ENCODE data around the gene TANC1. TPM values are rescaled to one million over a fixed set of nuclear protein-coding genes. Genes with fewer than 3 reads are reported as not detected.

Gene TANC1
- total RNA-seq, 2 donors from 2014 or later = 2.9 to 9.5 TPM

DNA sequence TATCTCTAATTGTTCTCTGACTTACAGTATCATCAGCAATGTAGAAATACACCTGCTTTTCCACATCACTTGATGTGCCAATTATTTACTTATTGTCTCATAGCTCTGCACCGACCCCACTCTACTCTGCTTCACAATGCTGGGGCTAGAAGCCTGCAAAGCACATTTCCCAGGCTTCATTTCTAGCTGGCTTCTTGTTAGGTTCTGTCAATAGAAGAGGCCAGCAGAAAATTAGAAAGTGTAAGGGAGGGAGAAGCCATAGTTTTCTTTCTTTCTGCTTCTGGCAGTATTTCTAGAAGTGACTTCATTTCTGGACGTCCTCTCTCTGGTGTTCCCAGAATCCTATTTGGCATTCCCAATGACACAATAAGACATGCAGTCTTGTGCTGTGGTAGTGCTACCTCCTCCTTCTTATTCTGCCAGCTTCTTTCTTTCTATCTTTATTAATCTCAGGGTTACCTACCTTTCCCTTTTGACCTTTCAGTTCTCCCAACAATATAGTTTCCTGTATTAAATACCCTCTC, 12.5 kb upstream of the TANC1 start:
- Histone ChIP-seq H3K9me3 (ENCODE audit: control insufficient read depth, low read length) (no peaks in the 10 kb centered on the region), H3K27ac (ENCODE audit: low read depth, low read length) (no peak overlapping the region), H3K4me1 (ENCODE audit: control insufficient read depth, insufficient read depth, low read length) (no peaks in the 10 kb centered on the region), H3K36me3 (ENCODE audit: control insufficient read depth, insufficient read depth, low read length) (no peaks in the 10 kb centered on the region), H3K4me3 (ENCODE audit: low read length) (no peak overlapping the region), H3K9ac (ENCODE audit: extremely low read depth, low read length, poor library complexity, severe bottlenecking) (no peak overlapping the region), H3K27me3 (ENCODE audit: control insufficient read depth, insufficient read depth, low read length, poor library complexity, severe bottlenecking) (no peaks in the 10 kb centered on the region)
- no peak overlapping the region for H3K4me3 Mint-ChIP-seq
- 91 to 100% methylated on average over 1 to 2 of the region's 2 CpGs for WGBS, 2 experiments (ENCODE audit: insufficient coverage in 1 of 2, insufficient read length in 1 of 2)
- DNase-seq = no peak
- no peak overlapping the region for H3K27ac Mint-ChIP-seq
- TF ChIP-seq, protein P1, sequence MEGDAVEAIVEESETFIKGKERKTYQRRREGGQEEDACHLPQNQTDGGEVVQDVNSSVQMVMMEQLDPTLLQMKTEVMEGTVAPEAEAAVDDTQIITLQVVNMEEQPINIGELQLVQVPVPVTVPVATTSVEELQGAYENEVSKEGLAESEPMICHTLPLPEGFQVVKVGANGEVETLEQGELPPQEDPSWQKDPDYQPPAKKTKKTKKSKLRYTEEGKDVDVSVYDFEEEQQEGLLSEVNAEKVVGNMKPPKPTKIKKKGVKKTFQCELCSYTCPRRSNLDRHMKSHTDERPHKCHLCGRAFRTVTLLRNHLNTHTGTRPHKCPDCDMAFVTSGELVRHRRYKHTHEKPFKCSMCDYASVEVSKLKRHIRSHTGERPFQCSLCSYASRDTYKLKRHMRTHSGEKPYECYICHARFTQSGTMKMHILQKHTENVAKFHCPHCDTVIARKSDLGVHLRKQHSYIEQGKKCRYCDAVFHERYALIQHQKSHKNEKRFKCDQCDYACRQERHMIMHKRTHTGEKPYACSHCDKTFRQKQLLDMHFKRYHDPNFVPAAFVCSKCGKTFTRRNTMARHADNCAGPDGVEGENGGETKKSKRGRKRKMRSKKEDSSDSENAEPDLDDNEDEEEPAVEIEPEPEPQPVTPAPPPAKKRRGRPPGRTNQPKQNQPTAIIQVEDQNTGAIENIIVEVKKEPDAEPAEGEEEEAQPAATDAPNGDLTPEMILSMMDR (conservative IDR thresholded peaks at IDR 0.05) = no peak
- H3K27me3 Mint-ChIP-seq (ENCODE audit: insufficient read depth) = peaks cover 49% of the 10 kb centered on the region
- peaks cover 3% of the 10 kb centered on the region for H3K4me1 Mint-ChIP-seq
- H3K9me3 Mint-ChIP-seq = peaks cover 3% of the 10 kb centered on the region
- H3K36me3 Mint-ChIP-seq (ENCODE audit: low read depth) = no peaks in the 10 kb centered on the region

DNA sequence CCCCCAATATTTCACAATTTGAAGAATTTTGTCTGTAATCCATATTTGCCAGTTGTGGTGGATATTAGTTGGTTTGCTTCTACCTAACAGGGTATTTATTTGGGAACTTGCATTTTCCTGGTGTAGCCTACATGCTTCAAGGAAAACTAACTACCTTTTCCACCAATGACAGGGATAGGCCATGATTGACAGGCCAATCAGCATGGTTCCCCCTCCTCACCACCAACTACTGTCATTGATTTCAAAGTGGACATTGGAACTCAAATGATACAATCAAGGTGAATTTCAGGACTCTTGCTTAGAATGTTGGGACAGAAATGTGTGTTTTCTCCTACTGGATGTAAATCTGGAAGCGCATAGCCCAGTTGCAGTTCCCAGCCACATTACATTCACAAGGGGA, 10.1 kb upstream of the TANC1 start:
- H3K27ac Mint-ChIP-seq = no peak overlapping the region
- no peaks in the 10 kb centered on the region for H3K27me3 ChIP-seq (ENCODE audit: control insufficient read depth, insufficient read depth, low read length, poor library complexity, severe bottlenecking)
- no peak overlapping the region for H3K4me3 Mint-ChIP-seq
- H3K36me3 Mint-ChIP-seq (ENCODE audit: low read depth) = no peaks in the 10 kb centered on the region
- peaks cover 10% of the 10 kb centered on the region for H3K4me1 Mint-ChIP-seq
- TF ChIP-seq, protein P1 (conservative IDR thresholded peaks at IDR 0.05) = no peak
- H3K27me3 Mint-ChIP-seq (ENCODE audit: insufficient read depth) = peaks cover 55% of the 10 kb centered on the region
- H3K9ac ChIP-seq (ENCODE audit: extremely low read depth, low read length, poor library complexity, severe bottlenecking) = no peak overlapping the region
- WGBS, 2 experiments (ENCODE audit: insufficient coverage in 1 of 2, insufficient read length in 1 of 2) = 93% methylated on average over 1 of the region's 1 CpG; no CpG with 5 or more reads in 1 of the 2 experiments
- H3K9me3 Mint-ChIP-seq = peaks cover 3% of the 10 kb centered on the region
- no peaks in the 10 kb centered on the region for H3K9me3 ChIP-seq (ENCODE audit: control insufficient read depth, low read length)
- no peak for DNase-seq
- H3K4me1 ChIP-seq (ENCODE audit: control insufficient read depth, insufficient read depth, low read length) = peaks cover under 1% of the 10 kb centered on the region
- no peak overlapping the region for H3K27ac ChIP-seq (ENCODE audit: low read depth, low read length)
- H3K36me3 ChIP-seq (ENCODE audit: control insufficient read depth, insufficient read depth, low read length) = no peaks in the 10 kb centered on the region
- no peak overlapping the region for H3K4me3 ChIP-seq (ENCODE audit: low read length)

DNA sequence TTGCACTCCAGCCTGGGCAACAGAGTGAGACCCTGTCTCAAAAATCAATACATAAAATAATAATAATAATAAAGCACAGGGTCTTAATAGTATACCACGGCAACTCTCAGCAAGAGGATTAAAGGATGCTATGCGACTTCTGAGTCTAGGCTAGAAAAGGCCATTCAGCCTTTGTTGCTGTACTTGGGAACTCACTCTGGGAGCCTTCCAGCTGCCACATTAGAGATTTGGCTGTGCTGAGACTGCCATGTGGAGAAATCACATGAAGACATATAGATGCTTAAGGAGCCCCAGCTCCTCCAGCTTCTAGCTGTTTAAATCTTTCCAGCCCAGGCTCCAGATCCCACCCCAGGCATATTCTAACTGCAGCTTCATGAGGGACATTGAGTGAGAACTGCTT, 8.2 kb upstream of the TANC1 start:
- 94 to 100% methylated on average over 2 of the region's 2 CpGs for WGBS, 2 experiments (ENCODE audit: insufficient coverage in 1 of 2, insufficient read length in 1 of 2)

More for the DNA sequence above, 8.2 kb upstream of the TANC1 start:
- Mint-ChIP-seq H3K4me3 (no peak overlapping the region), H3K4me1 (peaks cover 13% of the 10 kb centered on the region), H3K9me3 (peaks cover 3% of the 10 kb centered on the region), H3K27me3 (ENCODE audit: insufficient read depth) (peaks cover 62% of the 10 kb centered on the region), H3K36me3 (ENCODE audit: low read depth) (no peaks in the 10 kb centered on the region), H3K27ac (no peak overlapping the region)
- H3K27ac ChIP-seq (ENCODE audit: low read depth, low read length) = no peak overlapping the region
- TF ChIP-seq, protein P1 (conservative IDR thresholded peaks at IDR 0.05) = no peak
- H3K36me3 ChIP-seq (ENCODE audit: control insufficient read depth, insufficient read depth, low read length) = no peaks in the 10 kb centered on the region
- peaks cover 17% of the 10 kb centered on the region for H3K27me3 ChIP-seq (ENCODE audit: control insufficient read depth, insufficient read depth, low read length, poor library complexity, severe bottlenecking)
- no peaks in the 10 kb centered on the region for H3K9me3 ChIP-seq (ENCODE audit: control insufficient read depth, low read length)
- H3K4me1 ChIP-seq (ENCODE audit: control insufficient read depth, insufficient read depth, low read length) = peaks cover 9% of the 10 kb centered on the region
- DNase-seq = no peak
- no peak overlapping the region for H3K9ac ChIP-seq (ENCODE audit: extremely low read depth, low read length, poor library complexity, severe bottlenecking)
- no peak overlapping the region for H3K4me3 ChIP-seq (ENCODE audit: low read length)
